Nucleus accumbens (tissue), 56 donors: ENCODE data around the gene DYNLL1.

Source experiments
- DNase-seq, 56 donors: peaks; one replicate each; lab custom pipeline; 2025; lab: John Stamatoyannopoulos, UW

The DYNLL1 gene

GRCh38 chr12:120542166-120542565, 46.3 kb downstream of the DYNLL1 start:
- DNase-seq: no peak

DNA sequence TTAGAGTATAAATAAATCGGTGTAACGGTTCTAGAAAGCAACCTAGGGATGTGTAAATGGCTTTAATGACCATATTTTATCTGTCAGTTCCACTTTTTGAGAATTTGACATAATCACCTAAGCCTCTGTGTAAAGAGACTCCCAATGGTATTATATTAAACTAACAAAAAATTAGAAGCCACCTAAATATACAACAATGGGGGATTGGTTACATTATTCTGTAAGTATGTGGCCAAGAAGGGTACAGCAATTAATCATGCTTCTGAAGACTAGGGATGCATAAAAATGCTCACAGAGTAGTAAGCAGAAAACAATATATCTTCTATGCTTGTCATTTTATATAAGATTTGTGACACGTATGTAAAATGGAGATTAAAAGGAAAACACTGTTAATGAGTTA, 48.8 kb downstream of the DYNLL1 start:
- no peak for DNase-seq

GRCh38 chr12:120546050-120546386, 50.1 kb downstream of the DYNLL1 start:
- no peak for DNase-seq
